HEK293T (cell line): ENCODE results near the gene GRID1.

Experiments
- BHLHE40 ChIP-seq: fragments of 450-650 bp; IDR thresholded peaks from 2 replicates; pipeline ENCODE4 v1.6.1; 2016; ENCODE audit warnings: mild to moderate bottlenecking, moderate library complexity, borderline replicate concordance
- FOXA1 ChIP-seq: fragments of 450-650 bp; IDR thresholded peaks from 2 replicates; pipeline ENCODE4 v1.6.1; 2016; ENCODE audit warnings: mild to moderate bottlenecking
- HDGF ChIP-seq: fragments of 450-650 bp; IDR thresholded peaks from 2 replicates; pipeline ENCODE4 v1.6.1; 2017; ENCODE audit warnings: antibody characterized with exemption, borderline replicate concordance
- LEF1 ChIP-seq: fragments of 450-650 bp; IDR thresholded peaks from 2 replicates; pipeline ENCODE4 v1.6.1; 2017; ENCODE audit warnings: mild to moderate bottlenecking, borderline replicate concordance
- SP1 ChIP-seq: fragments of 450-650 bp; IDR thresholded peaks from 2 replicates; pipeline ENCODE4 v1.6.1; 2017
- SUZ12 ChIP-seq: fragments of 450-650 bp; IDR thresholded peaks from 2 replicates; pipeline ENCODE4 v1.6.1; 2016; ENCODE audit warnings: mild to moderate bottlenecking
- TARDBP ChIP-seq: fragments of 450-650 bp; IDR thresholded peaks from 2 replicates; pipeline ENCODE4 v1.6.1; 2016

DNA sequence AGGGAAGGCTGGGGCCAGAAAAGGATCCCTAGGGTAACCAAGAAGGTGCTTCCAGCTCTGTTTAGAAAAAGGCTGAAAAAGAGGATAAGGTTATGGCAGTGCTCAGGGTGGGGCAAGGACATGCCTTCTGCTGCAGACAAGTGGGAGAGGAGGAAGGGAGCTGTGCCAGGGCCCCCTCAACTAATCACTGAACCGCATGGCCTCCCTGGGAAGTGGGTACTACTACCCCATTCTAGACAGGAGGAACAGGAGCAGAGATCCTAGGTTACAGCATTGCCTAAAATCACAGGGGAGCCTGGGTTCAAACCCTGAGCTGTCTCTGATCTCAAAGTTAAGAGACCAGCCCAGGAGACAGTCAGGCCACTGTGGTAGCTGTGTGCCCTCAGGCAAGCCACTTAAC, 149.7 kb downstream of the GRID1 start:
- TF ChIP-seq TARDBP, result no peak
- no peak for TF ChIP-seq BHLHE40
- no peak for TF ChIP-seq LEF1
- TF ChIP-seq HDGF, result no peak
- no peak for TF ChIP-seq SUZ12
- TF ChIP-seq SP1, result no peak
- no peak for TF ChIP-seq FOXA1
